Epithelial cell of alveolus of lung (primary cell): ENCODE data around the gene MRPL30. TPM values are rescaled to one million over a fixed set of nuclear protein-coding genes. Genes with fewer than 3 reads are reported as not detected.

ENCODE experiments used
- total RNA-seq: library from RNA; depleted of rRNA; stranded (reverse); fragments of >200 nt; gene quantifications from 2 replicates; pipeline ENCODE4 v1.2.1, GENCODE V29; 2015

The MRPL30 gene
- 33.0 and 48.2 TPM in 2 replicates for total RNA-seq

GRCh38 chr2:99180755-99181623 is at the start of gene MRPL30, which contains the start of gene MITD1:
TSS of gene MRPL30 (plus strand) at chr2:99181184. CDS start at chr2:99186204, 5,020 bp downstream.
TSS of gene MITD1 (minus strand) at chr2:99181058. CDS start at chr2:99180981, 77 bp downstream.

GRCh38 chr2:99141110-99142108 is 39.6 kb upstream of the MRPL30 start, which contains the start of gene C2orf15:
TSS of gene C2orf15 (plus strand) at chr2:99141707. CDS start at chr2:99150559, 8,852 bp downstream.

GRCh38 chr2:99154643-99155536 is 26.1 kb upstream of the MRPL30 start, which contains the start of the genes LIPT1 and TSGA10:
TSS of gene LIPT1 (plus strand) at chr2:99154967. CDS start at chr2:99161958, 6,991 bp downstream.
TSS of gene TSGA10 (minus strand) at chr2:99154942. CDS start at chr2:99109439, 45,503 bp downstream.

Other genes with a start within 250 kb of the MRPL30 start
- gene CRACDL, start 245.0 kb upstream of the MRPL30 start, total RNA-seq = 0.13 and 0.24 TPM in 2 replicates
- gene C2orf15, start 39.5 kb upstream of the MRPL30 start, total RNA-seq = not detected in 2 replicates
- gene TSGA10, start 26.2 kb upstream of the MRPL30 start, total RNA-seq = 0.72 and 0.91 TPM in 2 replicates
- 1.6 and 6.1 TPM in 2 replicates for gene LIPT1, start 26.2 kb upstream of the MRPL30 start, total RNA-seq
- 19.3 and 23.9 TPM in 2 replicates for gene MITD1, start 126 bp upstream of the MRPL30 start, total RNA-seq
- gene LYG2, start 74.5 kb downstream of the MRPL30 start, total RNA-seq = not detected in 2 replicates
- not detected in 2 replicates for gene LYG1, start 120.0 kb downstream of the MRPL30 start, total RNA-seq
- 45.7 and 60.2 TPM in 2 replicates for gene TXNDC9, start 155.1 kb downstream of the MRPL30 start, total RNA-seq
- 22.4 and 23.8 TPM in 2 replicates for gene EIF5B, start 156.2 kb downstream of the MRPL30 start, total RNA-seq